Measurements from ENCODE around the gene CELSR2.

GRCh38 chr1:109301874-109302273 is 52.5 kb downstream of the CELSR2 start:
- TF ChIP-seq ZNF133 (tag by site-specific recombination; IDR thresholded peaks at IDR 0.05) (no peak), PBX3 (CRISPR knock-in tag; IDR thresholded peaks at IDR 0.05) (no peak), ZNF24 (tag by site-specific recombination; IDR thresholded peaks at IDR 0.05) (no peak), ATF2 (tag by site-specific recombination; IDR thresholded peaks at IDR 0.05; ENCODE audit: low read depth) (no peak), YY2 (tag by site-specific recombination; IDR thresholded peaks at IDR 0.05) (no peak), ZNF473 (tag by site-specific recombination; IDR thresholded peaks at IDR 0.05) (no peak), ZNF639 (tag by site-specific recombination; IDR thresholded peaks at IDR 0.05) (no peak), SP2 (tag by site-specific recombination; IDR thresholded peaks at IDR 0.05) (no peak), ZNF324 (tag by site-specific recombination; IDR thresholded peaks at IDR 0.05) (no peak)
